Activated CD8-positive, alpha-beta T cell treated with anti-CD3 and anti-CD28 coated beads for 36 hours (primary cell): ENCODE data around the gene GABPB2. TPM values are rescaled to one million over a fixed set of nuclear protein-coding genes. Genes with fewer than 3 reads are reported as not detected.
A peak's percentile ranks its signal among the peaks of the same experiment; 100 is the strongest.

ENCODE experiments used
- ATAC-seq: fragments of 200-7000 bp; cut with Tn5 transposase; one replicate; pipeline ENCODE4 v1.10.0; 2021; ENCODE audit warnings: mild to moderate bottlenecking, moderate library complexity
- CTCF ChIA-PET: fragments of 350-600 bp; sonication (Branson Sonifier 250); formaldehyde crosslinking; loops from one replicate; lab custom pipeline; 2021; ENCODE audit warnings: antibody characterized with exemption; lab: Charles Lee
- POLR2A ChIA-PET: fragments of 350-600 bp; sonication (Branson Sonifier 250); formaldehyde crosslinking; loops from one replicate; lab custom pipeline; 2021; ENCODE audit warnings: antibody characterized with exemption; lab: Charles Lee
- DNase-seq: peaks from one replicate; pipeline ENCODE4 v3.0.0-alpha.2; 2020
- H3K27ac Mint-ChIP-seq: one replicate; pipeline ENCODE4 v1.8.0; 2021; ENCODE audit warnings: mild to moderate bottlenecking, mixed read lengths
- H3K27me3 Mint-ChIP-seq: one replicate; pipeline ENCODE4 v1.8.0; 2021; ENCODE audit warnings: mixed read lengths
- H3K36me3 Mint-ChIP-seq: one replicate; pipeline ENCODE4 v1.8.0; 2021; ENCODE audit warnings: low read depth, mixed read lengths
- H3K4me1 Mint-ChIP-seq: one replicate; pipeline ENCODE4 v1.8.0; 2021; ENCODE audit warnings: low read depth, mixed read lengths
- H3K4me3 Mint-ChIP-seq: one replicate; pipeline ENCODE4 v1.8.0; 2021; ENCODE audit warnings: mild to moderate bottlenecking, moderate library complexity, mixed read lengths
- H3K9me3 Mint-ChIP-seq: one replicate; pipeline ENCODE4 v1.8.0; 2021; ENCODE audit warnings: mixed read lengths
- CTCF ChIP-seq: fragments of 200-600 bp; IDR thresholded peaks from one replicate; pipeline ENCODE4 v1.8.0; 2022; ENCODE audit warnings: antibody characterized with exemption, mild to moderate bottlenecking
- intact Hi-C: fragments of 100-400 bp; cut with micrococcal nuclease; formaldehyde crosslinking; loops from one replicate; pipeline ENCODE4 v1.10.0; 2022
- total RNA-seq, 2 experiments: library from RNA; stranded (reverse); gene quantifications; one replicate each; pipeline ENCODE4 v1.2.3, GENCODE V29; 2021

GABPB2 gene
- total RNA-seq, 2 experiments from 2014 or later, result 17.5 to 19.3 TPM

GRCh38 chr1:151158751-151159251 lies 88.2 kb downstream of the GABPB2 start:
- intact Hi-C loops, result loop anchor here (5.0 kb wide), 1 partner anchor 152 kb away; the partner anchor contains the start of genes MINDY1 and PRUNE1
- Mint-ChIP-seq H3K4me1 (peaks cover 56% of the 10 kb centered on the region), H3K36me3 (peaks cover 53% of the 10 kb centered on the region), H3K27me3 (no peaks in the 10 kb centered on the region), H3K4me3 (peak overlapping the region; percentile 97), H3K9me3 (no peaks in the 10 kb centered on the region), H3K27ac (peak overlapping the region; percentile 98)
- TF ChIP-seq CTCF, result no peak
- ChIA-PET CTCF (interaction anchor here (0.7 to 9.7 kb wide), 8 partner anchors 10 to 134 kb away, joined by 3 to 298 read pairs (median 4); partner anchors contain the start of gene GABPB2), POLR2A (interaction anchor here (0.6 to 2.9 kb wide), 10 partner anchors 7 to 168 kb away, joined by 3 to 21 read pairs (median 4); partner anchors contain the start of genes CDC42SE1, GABPB2, LYSMD1 and MLLT11)
- no peak for ATAC-seq
- peak; percentile 55 for DNase-seq

DNA sequence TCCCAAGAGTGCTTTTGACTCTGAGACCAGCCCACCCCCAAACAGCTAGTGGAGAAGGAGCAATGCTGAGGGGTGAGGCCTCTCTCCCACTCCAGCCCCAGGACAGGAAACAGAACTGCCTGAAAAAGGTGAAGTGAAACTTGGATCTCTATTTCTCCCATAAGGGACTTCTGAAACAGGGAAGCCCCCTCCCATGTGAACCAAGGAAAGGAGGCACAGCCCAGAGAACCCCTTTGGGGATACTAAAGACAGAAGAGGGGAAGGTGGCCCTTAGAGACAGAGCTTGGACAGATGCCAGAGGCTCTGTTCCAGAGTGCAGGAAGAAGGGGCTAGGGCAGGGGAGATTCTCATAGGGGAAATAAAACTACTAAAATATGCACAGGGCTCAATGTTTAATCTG lies 88.8 kb downstream of the GABPB2 start:
- no peak for DNase-seq
- Mint-ChIP-seq H3K4me3 (peak overlapping the region; percentile 97), H3K36me3 (peaks cover 57% of the 10 kb centered on the region), H3K27ac (peak overlapping the region; percentile 98), H3K27me3 (no peaks in the 10 kb centered on the region), H3K4me1 (peaks cover 60% of the 10 kb centered on the region), H3K9me3 (no peaks in the 10 kb centered on the region)
- ChIA-PET POLR2A (interaction anchor here (0.6 to 1.5 kb wide), 5 partner anchors 24 to 167 kb away, joined by 3 to 5 read pairs (median 3); partner anchors contain the start of genes CDC42SE1 and MLLT11), CTCF (interaction anchor here (0.7 to 9.7 kb wide), 6 partner anchors 11 to 135 kb away, joined by 3 to 298 read pairs (median 4); no protein-coding TSS in a partner anchor)
- intact Hi-C loops, result loop anchor here (5.0 kb wide), 1 partner anchor 152 kb away; the partner anchor contains the start of genes MINDY1 and PRUNE1
- no peak for ATAC-seq
- no peak for TF ChIP-seq CTCF

GRCh38 chr1:151164732-151165280 lies 94.2 kb downstream of the GABPB2 start:
- no peak for TF ChIP-seq CTCF
- no peaks in the 10 kb centered on the region for H3K9me3 Mint-ChIP-seq
- ChIA-PET CTCF (interaction anchor here (0.9 to 2.4 kb wide), 2 partner anchors 8 to 65 kb away, joined by 6 to 7 read pairs; partner anchors contain the start of gene TNFAIP8L2), POLR2A (interaction anchor here (0.9 to 3.3 kb wide), 4 partner anchors 7 to 141 kb away, joined by 3 to 25 read pairs (median 12); partner anchors contain the start of genes TNFAIP8L2 and VPS72)
- intact Hi-C loops, result loop anchor here (1.0 kb wide), 1 partner anchor 9 kb away; the partner anchor contains the start of gene TNFAIP8L2
- peak overlapping the region; percentile 94 for H3K27ac Mint-ChIP-seq
- H3K36me3 Mint-ChIP-seq, result peaks cover 53% of the 10 kb centered on the region
- DNase-seq, result no peak
- peak overlapping the region; percentile 91 for H3K4me3 Mint-ChIP-seq
- no peak for ATAC-seq
- H3K4me1 Mint-ChIP-seq, result peaks cover 57% of the 10 kb centered on the region
- no peaks in the 10 kb centered on the region for H3K27me3 Mint-ChIP-seq

- no peaks in the 10 kb centered on the region for H3K27me3 Mint-ChIP-seq
- H3K9me3 Mint-ChIP-seq, result no peaks in the 10 kb centered on the region
- H3K36me3 Mint-ChIP-seq, result peaks cover 54% of the 10 kb centered on the region
- CTCF ChIA-PET, result interaction anchor here (0.9 to 1.7 kb wide), 2 partner anchors 9 to 10 kb away, joined by 3 to 6 read pairs; partner anchors contain the start of gene TNFAIP8L2
- H3K4me3 Mint-ChIP-seq, result peak overlapping the region; percentile 91
- H3K4me1 Mint-ChIP-seq, result peaks cover 53% of the 10 kb centered on the region
- intact Hi-C loops, result loop anchor here (1.0 kb wide), 1 partner anchor 9 kb away; the partner anchor contains the start of gene TNFAIP8L2
- POLR2A ChIA-PET, result interaction anchor here (0.9 to 3.3 kb wide), 4 partner anchors 8 to 141 kb away, joined by 3 to 25 read pairs (median 12); partner anchors contain the start of genes TNFAIP8L2 and VPS72
- peak overlapping the region; percentile 94 for H3K27ac Mint-ChIP-seq
- TF ChIP-seq CTCF, result no peak
- DNase-seq, result peak; percentile 18
- peak; percentile 1 for ATAC-seq
Measured at GRCh38 chr1:151165281-151165737, 94.7 kb downstream of the GABPB2 start.
